Limb (tissue), 2 donors: Measurements from ENCODE around the gene TFPI2.

Experiments used
- DNase-seq, 2 donors: peaks; one replicate each; pipeline ENCODE4 v3.0.0-alpha.2; 2016; ENCODE audit errors: extremely low spot score in 2 of 2

The TFPI2 gene

GRCh38 chr7:93858857-93859256, 31.7 kb downstream of the TFPI2 start:
- no peak for DNase-seq

GRCh38 chr7:93856323-93856722, 34.2 kb downstream of the TFPI2 start:
- DNase-seq, result no peak

GRCh38 chr7:93855797-93856196, 34.8 kb downstream of the TFPI2 start:
- DNase-seq, result no peak

- no peak for DNase-seq
Measured at GRCh38 chr7:93854480-93854879, 36.1 kb downstream of the TFPI2 start.

- no peak for DNase-seq
Measured at GRCh38 chr7:93851536-93851935, 39.0 kb downstream of the TFPI2 start.

- DNase-seq, result no peak
Measured at GRCh38 chr7:93843260-93843659, 47.3 kb downstream of the TFPI2 start.

GRCh38 chr7:93838966-93839365, 51.6 kb downstream of the TFPI2 start:
- DNase-seq, result no peak

- no peak for DNase-seq
Measured at GRCh38 chr7:93837245-93837644, 53.3 kb downstream of the TFPI2 start.

GRCh38 chr7:93836116-93836515, 54.4 kb downstream of the TFPI2 start:
- peak in 1 of 2 donors; percentile 16 for DNase-seq

GRCh38 chr7:93835702-93836101, 54.9 kb downstream of the TFPI2 start:
- no peak for DNase-seq
